ENCODE measurements around the gene MDH2.

DNA sequence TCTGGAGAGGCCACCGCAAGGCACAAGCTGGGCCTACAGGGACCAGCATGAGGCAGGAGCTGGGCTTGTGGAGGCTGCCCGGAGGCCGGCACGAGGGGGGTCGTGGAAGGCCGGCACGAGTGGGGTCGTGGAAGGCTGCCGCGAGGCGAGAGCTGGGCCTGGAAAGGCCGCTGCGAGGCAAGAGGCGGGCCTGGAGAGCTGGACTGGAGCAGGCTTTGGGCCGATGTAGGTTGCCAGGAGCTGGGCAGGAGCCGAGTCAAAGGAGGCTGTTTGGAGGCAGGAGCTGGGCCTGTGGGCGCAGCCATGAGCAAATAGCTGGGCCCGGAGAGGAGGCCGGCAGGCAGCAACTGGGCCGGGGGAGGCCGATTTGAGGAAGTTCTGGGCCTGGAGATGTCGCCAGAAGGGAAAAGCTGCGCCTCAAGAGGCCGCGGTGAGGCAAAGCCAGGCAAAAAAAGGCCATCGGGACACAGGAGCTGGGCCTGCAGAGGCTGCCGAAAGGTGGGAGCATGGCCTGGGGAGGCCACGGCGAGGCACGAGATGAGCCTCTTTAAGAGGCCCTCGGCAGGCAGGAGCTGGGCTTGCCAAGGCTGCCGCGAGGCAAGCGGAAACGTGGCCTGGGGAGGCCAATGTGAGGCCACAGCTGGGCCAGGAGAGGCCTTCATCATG lies 26.5 kb downstream of the MDH2 start:
- TF ChIP-seq ZNF274 (IDR thresholded peaks at IDR 0.05; ENCODE audit: low read depth, low read length) = no peak
- TF ChIP-seq YY1 (IDR thresholded peaks at IDR 0.05; ENCODE audit: insufficient read depth, insufficient read length) = no peak

Data from NT2/D1 (cell line).